GM19328 (cell line): Measurements from ENCODE around the gene FABP6.

Experiments used
- ATAC-seq: cut with Tn5 transposase; IDR thresholded peaks from one replicate; pipeline ENCODE4 v1.9.1; 2021; ENCODE audit warnings: mild to moderate bottlenecking, moderate library complexity; ENCODE audit not compliant: unreplicated experiment

Gene FABP6

DNA sequence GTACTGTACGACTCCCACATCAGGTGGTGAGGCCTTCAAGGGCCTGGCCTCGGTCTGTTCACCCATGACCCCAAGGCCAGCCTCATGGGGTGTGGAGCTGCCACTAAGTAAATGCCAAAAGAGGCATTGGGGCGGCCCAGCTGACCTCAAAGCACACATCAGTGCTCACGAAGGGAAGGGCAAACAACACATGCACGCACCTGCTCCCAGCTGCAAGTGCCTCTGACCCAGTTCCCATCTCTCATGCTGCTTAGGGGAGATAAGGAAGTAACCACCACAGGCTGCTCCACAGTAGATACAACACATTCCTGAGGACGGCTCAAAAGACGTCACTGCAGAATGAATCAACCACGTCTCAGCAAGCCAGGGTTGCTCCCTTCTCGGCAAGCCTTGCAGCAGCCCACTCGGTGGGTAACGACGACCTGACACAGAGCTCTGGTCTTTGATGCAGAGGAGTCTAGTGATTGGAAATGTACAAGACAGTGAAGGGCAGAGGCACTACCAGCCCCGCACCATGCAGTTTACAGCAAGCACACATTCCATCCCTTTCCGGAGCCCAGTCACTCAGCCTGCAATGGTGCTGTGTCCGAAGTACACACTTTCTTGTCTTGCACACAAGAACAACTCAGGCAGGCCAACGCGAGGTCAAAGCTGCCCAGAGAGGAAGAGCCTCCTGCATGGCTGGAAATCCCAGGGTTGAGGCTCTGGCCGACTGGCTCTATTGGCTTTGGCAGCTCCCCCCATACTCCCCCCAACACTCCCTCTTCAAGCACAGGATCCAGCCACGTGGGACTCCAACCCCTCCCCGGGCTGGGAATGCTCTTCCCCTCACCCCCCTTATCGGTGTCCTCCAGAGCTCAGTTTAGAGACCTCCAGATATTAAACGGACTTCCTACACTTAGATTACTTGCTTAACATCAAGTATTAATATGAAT is 31.8 kb downstream of the FABP6 start:
- no peak for ATAC-seq

DNA sequence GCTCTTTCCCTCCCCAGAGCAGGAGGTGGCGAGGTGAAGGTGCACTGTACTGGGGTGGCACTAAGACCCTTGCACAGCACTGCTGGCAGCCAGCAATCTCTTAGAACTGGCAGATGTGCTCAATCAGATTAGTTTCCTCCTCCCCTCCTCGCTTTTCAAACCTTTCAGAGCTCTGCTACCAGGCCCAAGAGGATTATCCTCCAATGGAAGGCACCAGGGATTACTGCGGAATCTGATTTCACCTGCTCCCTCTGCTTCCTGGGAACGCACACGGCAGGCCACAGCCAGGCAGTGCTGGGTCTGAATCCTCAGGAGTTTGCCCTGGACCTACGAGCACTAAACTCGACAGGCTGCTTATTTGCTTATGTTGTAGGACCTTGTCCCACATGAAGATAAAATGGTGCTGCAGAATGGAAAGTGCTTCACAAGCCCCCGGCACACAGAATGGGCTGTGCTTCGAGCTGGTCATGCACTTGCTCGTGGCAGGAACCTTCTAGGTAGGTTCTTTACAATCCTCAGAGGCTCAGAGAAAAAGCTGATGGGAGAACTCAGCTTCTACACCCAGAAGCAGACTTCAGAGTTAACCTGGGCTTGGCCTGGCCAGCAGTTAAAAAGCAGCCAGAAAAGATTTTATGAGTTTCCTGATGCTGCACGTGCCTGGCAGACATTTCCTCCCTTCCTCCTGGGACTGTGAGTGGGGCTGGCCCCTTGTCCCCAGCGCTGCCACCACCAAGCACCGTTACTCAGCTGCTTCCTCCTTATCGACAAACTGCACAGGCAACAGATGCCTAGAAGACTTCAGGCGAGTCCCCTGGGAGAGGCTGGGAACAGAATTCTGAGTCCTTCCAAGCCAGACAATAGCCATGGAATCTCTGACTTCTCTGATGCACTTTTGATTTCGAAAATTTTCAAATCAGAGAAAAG is 33.1 kb downstream of the FABP6 start:
- ATAC-seq: no peak

DNA sequence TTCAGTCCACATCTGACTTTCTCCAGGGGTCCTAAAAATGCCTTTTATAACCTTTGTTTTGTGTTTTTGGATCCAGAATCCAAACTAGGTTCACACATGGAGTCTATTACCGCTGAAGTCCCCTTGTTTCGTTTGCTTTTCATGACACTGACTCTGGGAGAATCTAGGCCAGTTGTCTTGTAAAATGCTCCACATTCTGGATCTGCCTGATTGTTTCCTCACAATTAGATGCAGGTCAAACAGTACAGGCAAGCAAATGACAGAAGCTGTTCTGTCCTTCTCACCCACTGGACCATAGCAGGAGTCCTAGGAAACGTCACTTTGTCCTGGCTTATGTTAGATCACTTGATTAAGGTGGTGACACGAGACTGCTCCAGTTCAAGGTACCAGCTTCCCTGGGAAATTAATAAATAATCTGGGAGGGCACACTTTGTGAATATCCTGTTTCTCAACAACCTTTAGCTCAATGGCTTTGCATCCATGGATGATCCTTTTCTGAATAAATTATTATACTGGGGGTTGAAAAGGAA is 34.1 kb downstream of the FABP6 start:
- ATAC-seq: no peak

DNA sequence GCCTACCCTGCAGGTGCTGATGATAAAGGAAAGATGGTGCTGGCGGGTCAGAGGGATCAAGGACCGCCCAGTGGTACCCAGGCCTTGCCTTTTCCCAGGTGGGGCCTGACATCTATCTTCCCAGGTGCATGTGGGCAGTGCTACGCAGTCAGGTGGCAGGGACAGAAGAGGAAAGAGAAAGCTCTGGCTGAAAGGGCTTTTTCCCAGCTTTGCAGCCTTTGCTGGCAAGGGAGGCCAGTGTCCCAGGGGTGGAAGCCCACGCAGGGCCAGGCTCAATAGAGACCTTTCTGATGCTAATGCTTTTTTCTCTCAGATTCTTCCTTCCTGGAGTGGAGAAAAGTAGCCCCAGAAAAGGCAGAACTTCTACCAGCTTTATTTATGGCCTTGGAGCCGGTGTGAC is 36.7 kb downstream of the FABP6 start:
- ATAC-seq: no peak

DNA sequence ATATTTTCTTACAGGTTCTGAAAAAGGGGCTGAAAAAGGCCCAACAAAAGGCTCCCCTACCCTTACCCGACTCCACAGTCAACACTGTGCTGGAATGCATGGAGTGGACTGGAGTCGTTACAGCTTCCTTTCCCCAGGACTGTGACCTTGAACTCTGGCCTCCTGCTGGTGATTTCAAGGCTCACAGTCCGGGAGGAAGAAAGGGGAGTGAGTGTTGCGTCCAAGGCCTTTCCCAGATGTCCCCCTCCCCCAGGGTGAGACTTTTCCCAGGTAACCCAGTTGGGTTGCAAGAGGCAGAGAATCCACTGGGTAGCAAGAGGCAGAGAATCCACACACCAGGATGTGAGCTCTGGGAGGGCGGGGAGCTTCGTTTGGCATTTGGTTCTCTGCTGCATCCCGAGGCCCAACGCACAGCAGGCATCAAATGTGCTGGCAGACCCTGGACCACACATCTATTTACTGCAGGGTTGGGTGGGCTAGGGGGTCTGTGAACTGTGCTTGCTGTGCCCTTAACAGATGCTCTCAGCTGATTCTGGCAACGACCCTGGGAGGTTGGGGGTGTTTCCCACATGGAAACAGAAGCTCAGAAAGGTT is 37.5 kb downstream of the FABP6 start:
- ATAC-seq: no peak

DNA sequence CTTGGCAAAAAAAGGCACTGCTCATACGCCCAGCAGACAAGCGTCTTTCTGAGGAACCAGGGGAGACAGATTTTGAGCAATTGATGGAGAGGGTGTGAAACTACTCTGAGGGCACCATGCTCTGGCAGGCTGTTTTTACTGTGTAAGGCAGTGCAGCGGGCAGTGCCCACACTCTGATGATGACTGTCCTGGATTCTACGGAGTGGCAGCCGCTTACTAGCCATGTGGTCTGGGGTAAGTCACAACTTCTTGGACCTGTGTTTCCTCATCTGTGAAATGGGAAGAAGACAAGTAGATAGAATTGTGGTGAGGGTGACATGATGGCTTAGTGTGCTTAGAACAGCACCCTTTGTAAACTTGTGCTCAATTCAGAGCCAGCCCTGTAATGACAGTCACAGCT is 38.8 kb downstream of the FABP6 start:
- ATAC-seq: no peak

DNA sequence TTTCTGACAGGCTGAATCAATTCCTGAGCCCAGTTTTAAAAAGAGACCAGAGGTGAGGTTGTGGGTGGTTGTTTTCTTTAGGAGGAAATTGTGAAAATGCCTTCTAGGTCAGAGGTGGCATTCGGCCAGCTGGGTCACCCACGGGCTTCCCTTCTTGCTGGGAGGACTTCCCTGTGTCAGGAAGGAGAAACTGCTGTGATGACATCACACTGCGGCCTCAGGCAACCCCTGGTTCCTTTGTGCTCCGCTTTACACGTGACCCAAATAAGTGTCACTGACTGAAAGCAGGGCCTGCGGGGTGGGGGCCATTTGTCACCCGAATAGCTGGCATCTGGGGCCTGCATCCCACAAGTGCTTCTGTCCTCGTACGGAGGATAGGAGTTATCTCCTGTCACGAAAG is 39.7 kb downstream of the FABP6 start:
- no peak for ATAC-seq

DNA sequence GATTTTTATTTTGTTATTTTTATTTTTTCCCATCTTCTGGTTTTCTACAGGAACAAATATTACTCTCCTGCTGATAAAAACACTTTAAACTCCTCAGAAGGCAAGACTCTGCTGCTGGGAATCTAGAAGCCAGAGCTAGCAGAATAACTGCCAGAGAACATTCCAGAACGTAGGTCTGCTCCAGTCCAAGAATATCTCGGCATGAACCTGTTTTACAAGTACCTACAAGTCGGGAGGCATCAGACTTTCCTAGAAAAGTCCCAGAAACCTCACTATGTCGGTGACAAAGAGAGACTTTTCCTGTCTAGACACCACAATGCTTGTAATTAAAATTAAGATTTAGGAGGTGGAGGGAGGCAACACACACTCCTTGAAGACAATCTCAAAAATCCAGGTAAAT is 41.4 kb downstream of the FABP6 start:
- no peak for ATAC-seq

DNA sequence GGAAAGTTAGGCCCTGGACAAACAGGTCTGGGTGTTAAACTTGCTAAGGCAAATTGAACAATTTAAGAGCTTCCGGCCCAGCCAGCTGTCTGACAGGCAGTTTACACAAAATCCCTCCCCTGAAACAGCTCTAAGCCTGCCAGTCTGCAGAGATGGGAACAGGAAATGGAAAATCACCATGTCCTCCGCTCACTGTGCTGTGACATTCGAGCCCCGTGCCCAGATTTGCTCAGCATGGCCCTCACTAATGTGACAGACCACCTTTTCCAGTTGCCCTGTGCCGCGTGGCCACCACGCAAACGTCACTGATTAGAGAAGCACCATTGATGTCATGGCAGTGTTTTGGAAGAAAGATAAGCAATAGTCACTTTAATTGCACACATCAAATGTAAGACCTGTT is 42.1 kb downstream of the FABP6 start:
- no peak for ATAC-seq

DNA sequence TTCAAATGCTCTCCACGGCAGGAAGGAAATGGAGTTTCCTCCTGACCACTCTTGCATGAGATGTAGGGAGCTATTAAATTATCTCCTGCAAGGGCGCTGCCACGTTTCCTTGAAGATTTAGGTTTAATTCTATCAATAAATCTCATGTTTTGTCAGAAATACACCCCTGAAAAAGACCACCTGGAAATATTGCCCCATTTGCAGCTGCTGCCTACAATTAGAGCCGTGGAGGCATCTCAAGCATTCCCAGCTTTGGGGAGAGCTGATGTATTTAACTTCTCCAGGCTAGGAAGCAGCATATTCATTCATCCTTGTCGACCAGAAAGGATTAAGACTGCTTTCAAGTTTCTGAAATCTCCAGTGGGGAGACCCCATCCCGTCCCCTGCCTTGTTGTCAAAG is 42.5 kb downstream of the FABP6 start:
- ATAC-seq: no peak

DNA sequence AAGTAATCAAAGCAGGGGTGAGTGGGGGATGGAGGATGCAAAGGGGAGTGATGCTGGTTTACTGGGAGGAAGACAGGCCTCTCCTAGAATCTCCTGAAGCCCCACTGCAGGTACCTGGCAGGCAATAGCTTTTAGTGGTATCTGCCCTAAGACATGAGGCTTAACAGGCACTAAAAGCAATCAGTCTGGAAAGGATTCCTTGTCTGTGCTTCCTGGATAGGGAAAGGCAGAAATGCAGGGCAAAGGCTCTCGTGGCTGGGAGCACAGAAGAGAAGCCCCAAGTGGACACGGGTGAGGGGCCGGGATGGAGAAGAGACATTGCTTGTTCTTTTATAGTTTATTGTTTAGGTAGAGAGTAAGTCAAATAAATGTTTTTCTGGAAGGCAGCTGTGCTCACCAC is 43.0 kb downstream of the FABP6 start:
- ATAC-seq: no peak

DNA sequence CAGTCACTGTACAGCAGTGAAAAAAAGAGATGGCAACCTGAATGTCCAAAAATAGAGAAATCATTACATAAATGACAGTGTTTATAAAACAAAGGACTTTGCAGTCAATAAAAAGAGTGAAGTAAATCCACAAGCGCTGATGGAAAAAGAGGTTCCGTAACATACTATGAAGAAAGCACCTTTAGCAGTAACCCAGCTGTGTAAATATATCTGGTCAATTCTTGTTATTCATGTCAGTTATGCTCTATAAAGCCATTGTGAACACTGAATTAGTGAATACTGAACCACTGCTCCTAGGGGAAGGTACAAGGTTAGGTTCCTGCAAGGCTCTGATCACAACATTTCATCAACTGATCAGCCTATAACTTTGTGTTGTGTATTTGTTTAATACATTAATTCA is 43.6 kb downstream of the FABP6 start:
- no peak for ATAC-seq

DNA sequence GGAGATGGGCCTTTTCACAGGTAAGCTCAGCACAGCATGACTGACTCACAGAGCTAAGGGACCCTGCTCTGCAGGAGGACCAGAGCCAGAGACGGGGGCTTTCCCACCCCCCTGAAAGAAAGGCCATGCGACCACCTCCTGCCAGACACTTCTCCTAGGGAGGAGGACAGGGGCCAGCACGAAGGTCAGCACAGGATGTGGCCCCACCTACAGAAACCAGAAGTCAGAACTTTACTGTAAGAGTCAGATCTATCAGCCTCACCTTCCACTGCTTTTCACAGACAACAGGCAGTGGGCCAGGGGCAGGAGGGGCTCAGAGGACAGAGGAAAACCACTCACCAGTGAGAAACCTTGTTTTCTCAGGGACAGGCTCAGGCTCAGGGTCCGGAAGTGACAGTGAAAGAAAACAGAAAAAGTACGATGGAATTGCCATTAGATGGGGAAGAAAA is 45.2 kb downstream of the FABP6 start:
- no peak for ATAC-seq

DNA sequence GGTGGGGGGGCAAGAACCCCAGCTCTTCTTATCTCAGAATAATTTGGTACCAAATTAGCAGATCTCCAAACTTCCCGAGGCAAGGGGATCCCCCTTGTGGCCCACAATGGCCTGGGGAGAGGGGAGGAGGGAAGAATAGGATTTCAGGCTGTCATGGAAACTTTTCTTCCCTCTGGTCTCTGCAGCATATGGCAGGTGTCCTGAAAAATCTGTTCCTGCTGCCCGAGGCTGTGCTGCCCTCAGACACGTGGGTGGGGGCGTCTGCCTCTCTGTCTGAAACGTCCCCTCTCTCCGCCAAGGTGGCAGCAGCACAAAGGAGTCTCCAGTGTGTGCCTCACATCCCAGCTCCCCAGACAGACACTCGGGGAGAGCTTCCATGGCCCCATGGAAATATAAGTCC is 49.0 kb downstream of the FABP6 start:
- ATAC-seq: no peak

DNA sequence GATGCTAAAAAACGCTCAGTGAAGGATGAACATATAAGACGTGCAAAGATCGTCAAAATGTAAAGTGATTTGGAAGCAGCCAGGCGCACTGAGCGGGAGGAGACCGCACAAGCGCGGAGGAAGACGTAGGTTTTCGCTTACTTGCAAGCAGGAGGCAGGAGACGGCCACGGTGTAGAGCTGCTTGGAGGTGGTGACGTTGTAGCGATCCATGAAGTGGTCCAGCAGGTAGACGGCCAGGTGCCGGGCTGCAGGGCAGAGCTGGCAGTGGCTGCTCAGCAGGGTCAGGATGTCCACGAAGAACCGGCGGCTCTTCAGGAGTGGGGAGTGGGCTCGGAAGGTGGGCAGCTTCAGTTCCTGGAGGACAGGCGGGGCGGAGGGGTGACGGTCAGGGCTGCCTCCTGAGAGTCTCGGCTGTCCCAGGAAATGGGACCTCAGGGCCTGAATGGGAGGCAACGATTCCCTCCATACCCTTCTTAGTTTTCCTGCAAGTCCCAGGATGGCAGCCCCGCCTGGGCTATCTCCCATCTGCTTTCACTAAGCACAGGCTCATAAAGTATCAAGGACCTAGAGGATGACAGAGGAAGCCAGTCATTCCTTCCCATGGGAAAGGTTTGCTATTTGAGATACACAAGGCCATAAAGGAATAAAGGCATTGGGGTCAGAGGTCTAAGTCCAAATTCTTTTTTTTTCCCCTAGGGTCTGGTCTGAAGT is 51.2 kb downstream of the FABP6 start:
- no peak for ATAC-seq

DNA sequence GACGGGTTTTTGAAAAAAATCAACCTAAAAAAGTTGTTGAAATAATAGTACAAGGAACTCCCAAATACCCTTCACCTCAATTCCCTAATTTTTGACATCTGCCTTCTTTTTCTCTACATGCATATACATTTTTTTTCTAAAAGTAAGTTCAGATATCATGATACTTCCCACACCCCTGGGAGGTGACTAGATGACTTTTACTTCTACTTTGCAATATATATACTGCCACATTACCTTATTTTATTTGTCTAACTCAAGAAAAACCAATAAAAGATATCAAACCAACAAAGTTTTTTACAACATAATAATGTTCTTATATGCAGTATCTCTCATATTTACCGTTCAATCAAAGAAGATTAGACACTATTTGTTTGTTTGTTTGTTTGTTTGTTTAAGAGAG is 52.0 kb downstream of the FABP6 start:
- no peak for ATAC-seq

DNA sequence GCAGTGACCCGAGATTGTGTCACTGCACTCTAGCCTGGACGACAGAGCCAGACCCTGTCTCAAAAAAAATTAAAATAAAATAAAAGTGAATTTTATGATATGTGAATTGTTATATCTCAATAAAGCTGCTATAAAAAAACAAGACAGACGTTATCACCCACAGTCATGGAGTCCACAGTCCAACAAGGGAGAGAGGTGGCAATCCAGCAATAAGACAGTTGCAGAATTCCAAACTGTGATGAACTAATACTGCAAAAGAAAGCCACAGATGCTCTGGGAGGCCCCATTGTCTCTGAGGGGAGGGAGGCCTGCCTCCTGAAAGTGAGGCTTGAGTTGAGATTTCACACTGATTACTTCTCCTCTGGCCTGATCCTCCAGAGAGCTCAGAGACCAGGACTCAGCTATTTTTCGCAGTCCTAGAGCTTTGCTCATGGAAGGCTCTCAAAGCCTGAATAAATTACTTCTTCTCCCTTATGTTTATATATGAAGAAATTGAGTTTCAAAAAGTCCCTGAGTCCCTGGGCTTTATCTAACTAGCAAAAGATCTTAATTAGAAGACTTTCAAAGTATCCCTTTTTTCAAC is 55.1 kb downstream of the FABP6 start:
- no peak for ATAC-seq

DNA sequence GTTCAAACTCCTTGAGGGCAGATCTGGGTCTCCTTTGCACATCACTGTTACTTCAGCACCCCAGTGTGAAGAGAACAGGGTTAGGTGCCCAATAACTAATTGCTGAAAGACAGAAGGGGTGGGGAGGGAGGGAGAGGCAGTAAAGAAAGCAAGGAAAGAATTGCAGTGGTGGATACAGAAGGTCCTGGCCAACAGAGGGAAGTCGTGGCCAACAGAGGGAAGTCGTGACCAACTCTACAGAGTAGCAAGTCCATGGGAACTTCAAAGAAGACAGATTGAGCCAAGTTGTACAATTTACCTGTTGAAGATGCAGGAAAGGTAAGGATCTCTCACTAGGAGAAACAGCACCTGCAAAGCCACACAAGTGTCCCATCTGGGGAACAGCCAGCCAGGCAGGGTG is 56.0 kb downstream of the FABP6 start:
- no peak for ATAC-seq

DNA sequence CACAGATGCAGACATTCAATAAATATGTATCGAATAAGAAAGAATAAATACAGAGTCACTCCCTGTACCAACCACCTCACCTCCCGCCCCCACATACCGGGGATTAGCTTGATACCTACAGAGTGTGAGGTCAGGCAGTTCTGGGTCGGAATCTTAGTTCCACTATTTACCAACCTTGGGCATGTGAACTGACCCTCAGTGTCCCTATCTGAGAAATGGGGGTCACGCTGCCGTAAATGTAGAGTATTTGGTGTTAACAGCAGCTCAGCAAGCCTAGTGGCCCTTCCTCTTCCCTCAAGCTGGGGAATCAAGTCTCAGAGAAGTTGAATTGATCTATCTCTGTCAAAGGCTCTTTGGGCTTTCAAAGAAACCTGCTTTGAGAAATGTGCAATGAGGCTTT is 57.6 kb downstream of the FABP6 start:
- no peak for ATAC-seq

DNA sequence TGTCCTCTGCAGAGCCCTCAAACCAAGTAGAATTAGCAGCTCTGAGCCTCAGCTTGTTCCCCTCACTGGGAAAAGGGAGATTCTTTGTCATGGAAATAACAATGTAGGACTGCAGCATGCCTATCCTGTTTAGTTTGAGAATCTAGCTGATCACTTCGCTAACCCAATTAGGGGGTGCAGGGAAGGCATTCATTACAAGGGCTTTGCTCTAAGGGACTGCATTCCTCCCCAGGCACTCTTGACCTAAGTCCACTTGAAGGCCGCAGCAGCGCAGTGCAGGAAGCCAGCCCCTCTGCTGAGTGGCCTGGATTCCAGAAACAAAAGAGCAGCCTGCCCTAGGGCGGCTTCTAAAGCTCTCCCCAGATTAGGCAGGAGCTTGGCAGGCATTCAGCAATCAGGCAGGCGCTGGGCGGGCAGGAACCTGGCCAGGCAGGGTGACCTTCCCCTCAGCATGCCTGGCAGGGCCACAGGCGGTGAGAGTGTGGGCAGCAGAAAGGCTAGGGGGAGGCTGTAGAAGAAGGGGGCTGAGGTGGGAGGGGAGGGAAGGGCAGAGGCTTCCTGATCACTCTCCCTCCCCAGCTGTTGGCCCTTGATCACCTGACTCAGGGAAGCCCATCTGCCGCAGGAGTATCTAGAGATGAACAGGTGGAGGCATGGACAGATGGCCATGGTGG is 58.2 kb downstream of the FABP6 start:
- no peak for ATAC-seq
